Right lobe of liver (tissue), 6 donors: ENCODE measurements around the gene RASL12. TPM values are rescaled to one million over a fixed set of nuclear protein-coding genes. Genes with fewer than 3 reads are reported as not detected.

ENCODE experiments used
- ATAC-seq, 4 donors: fragments of 200-7000 bp; cut with Tn5 transposase; one replicate each; pipeline ENCODE4 v1.9.1; 2020; ENCODE audit warnings: mild to moderate bottlenecking in 4 of 4, moderate library complexity in 4 of 4
- DNase-seq, 3 donors: peaks; one replicate each; pipeline ENCODE4 v3.0.0-alpha.2; 2020
- H3K27ac ChIP-seq, 3 donors: fragments of 200-600 bp; one replicate each; pipeline ENCODE4 v1.8.0; 2022
- H3K27me3 ChIP-seq, 2 donors: fragments of 200-600 bp; one replicate each; pipeline ENCODE4 v1.8.0; 2022
- H3K36me3 ChIP-seq, 4 donors: fragments of 200-600 bp; sonication (generic) in 1 of 4; one replicate each; pipeline versions ENCODE4 v1.5.1 to v1.8.0; 2017 to 2022; ENCODE audit warnings: control low read depth in 1 of 4
- H3K4me1 ChIP-seq, 4 donors: fragments of 200-600 bp; sonication (generic) in 1 of 4; one replicate each; pipeline versions ENCODE4 v1.5.1 to v1.8.0; 2017 to 2022; ENCODE audit warnings: control low read depth in 1 of 4
- H3K4me3 ChIP-seq, 3 donors: fragments of 200-600 bp; one replicate each; pipeline ENCODE4 v1.8.0; 2022
- H3K9me3 ChIP-seq, 4 donors: fragments of 200-600 bp; sonication (generic) in 1 of 4; one replicate each; pipeline versions ENCODE4 v1.5.1 to v1.8.0; 2017 to 2022; ENCODE audit warnings: control low read depth in 1 of 4
- CTCF ChIP-seq, 4 donors: fragments of 200-600 bp in 3 of 4; fragments of 450-650 bp in 1 of 4; IDR thresholded peaks; one replicate each; pipeline versions ENCODE4 v1.5.1 to v1.8.0; 2016 to 2022; ENCODE audit warnings: antibody characterized with exemption in 4 of 4, mild to moderate bottlenecking in 2 of 4
- POLR2A ChIP-seq: fragments of 450-650 bp; IDR thresholded peaks from one replicate; pipeline ENCODE4 v1.6.1; 2017; ENCODE audit warnings: antibody characterized with exemption, mild to moderate bottlenecking
- WGBS: methylation state at CpG from one replicate; pipeline ENCODE4 v1.1.6; 2018; ENCODE audit warnings: low coverage, low lambda C conversion rate; ENCODE audit not compliant: insufficient coverage; ENCODE audit errors: missing lambda C conversion rate; 5-methylcytosine and 5-hydroxymethylcytosine counted together
- intact Hi-C, 2 donors: fragments of 100-400 bp; cut with DNase I; formaldehyde crosslinking; loops; one replicate each; pipeline versions ENCODE4 v1.11.2 to v1.14.1; 2022
- small RNA-seq, 2 experiments: library from RNA; depleted of rRNA; stranded (forward); fragments of <200 nt; gene quantifications; one replicate each; pipeline ENCODE3, GENCODE V24; 2016
- total RNA-seq, 6 experiments: library from RNA; depleted of rRNA in 2 of 6; stranded (reverse); fragments of >200 nt in 2 of 6; fragmentation: NEBNext Ultra II Directional in 3 of 6; extraction: Animal tissue kit (Norgen Biotek cat#: 25700) in 3 of 6; gene quantifications; one replicate each; pipeline versions ENCODE4 v1.1.0 to v1.2.4, GENCODE V29; 2016 to 2023
- donor health status: DM: no; HTN: yes; CAD: no.
- donor health status: DM: no; HTN: no; CAD: no.
- donor health status: DM: no; HTN: no; CAD: no.
- donor health status: DM: no; HTN: yes; CAD: no.
- donor health status: DM: no; HTN: yes; CAD: no.

Gene RASL12
- total RNA-seq, 6 experiments from 2014 or later: 0.07 to 1.5 (median 0.24) TPM

GRCh38 chr15:65008983-65009382 is 58.8 kb downstream of the RASL12 start:
- Histone ChIP-seq H3K27me3 (no peaks in the 10 kb centered on the region), H3K4me1 (no peaks in the 10 kb centered on the region), H3K4me3 (no peak overlapping the region), H3K9me3 (no peaks in the 10 kb centered on the region), H3K27ac (no peak overlapping the region), H3K36me3 (peaks cover 0 to 11% (median 1%) of the 10 kb centered on the region in 4 donors)
- intact Hi-C loops: no loop called here
- ATAC-seq (no peak), DNase-seq (no peak)
- TF ChIP-seq POLR2A (no peak), CTCF (IDR thresholded peaks at IDR 0.05) (peak in 1 of 4 donors; percentile 7)
- WGBS: 58% methylated on average over 2 of the region's 2 CpGs

- Histone ChIP-seq H3K4me1 (no peaks in the 10 kb centered on the region), H3K27me3 (no peaks in the 10 kb centered on the region), H3K36me3 (peaks cover 0 to 7% (median 1%) of the 10 kb centered on the region in 4 donors), H3K4me3 (no peak overlapping the region), H3K27ac (no peak overlapping the region), H3K9me3 (no peaks in the 10 kb centered on the region)
- 100% methylated on average over 3 of the region's 3 CpGs for WGBS
- intact Hi-C loops: no loop called here
- ATAC-seq (no peak), DNase-seq (no peak)
- TF ChIP-seq POLR2A (no peak), CTCF (IDR thresholded peaks at IDR 0.05) (no peak)
These were observed 60.9 kb downstream of the RASL12 start for GRCh38 chr15:65006876-65007275.

GRCh38 chr15:65004993-65005392 is 62.8 kb downstream of the RASL12 start:
- intact Hi-C loops: no loop called here
- ATAC-seq: no peak
- Histone ChIP-seq H3K9me3 (no peaks in the 10 kb centered on the region), H3K36me3 (peaks cover 0 to 7% (median 3%) of the 10 kb centered on the region in 4 donors), H3K4me3 (no peak overlapping the region), H3K27ac (no peak overlapping the region), H3K4me1 (no peaks in the 10 kb centered on the region), H3K27me3 (no peaks in the 10 kb centered on the region)
- WGBS: 57% methylated on average over 2 of the region's 3 CpGs
- DNase-seq: no peak
- no peak for TF ChIP-seq CTCF (IDR thresholded peaks at IDR 0.05)
- TF ChIP-seq POLR2A: no peak

Small RNA genes lying within 50 kb of the gene (small RNA-seq; reads per million reads assigned to genes)
- 0 reads per million in 2 experiments for gene AC013553.1

Other genes starting within 250 kb of the RASL12 start
- gene PIF1, start 242.3 kb downstream of the RASL12 start, total RNA-seq: under 1 TPM; 0.11 to 1.00 (median 0.36) TPM
- gene PLEKHO2, start 226.1 kb downstream of the RASL12 start, total RNA-seq: 10 to 100 TPM in 1 of 6 experiments, 1 to 10 TPM in 5; 3.9 to 11.8 (median 5.2) TPM
- 1 to 10 TPM in 1 of 6 experiments, under 1 TPM in 5; 0.29 to 1.1 (median 0.47) TPM for gene ANKDD1A, start 156.1 kb downstream of the RASL12 start, total RNA-seq
- 10 to 100 TPM; 35.2 to 70.4 (median 52.2) TPM for gene SPG21, start 78.1 kb downstream of the RASL12 start, total RNA-seq
- 10 to 100 TPM in 5 of 6 experiments, 1 to 10 TPM in 1; 9.2 to 24.3 (median 13.0) TPM for gene MTFMT, start 38.4 kb downstream of the RASL12 start, total RNA-seq
- gene SLC51B, start 22.6 kb downstream of the RASL12 start, total RNA-seq: 10 to 100 TPM in 1 of 6 experiments, 1 to 10 TPM in 4, under 1 TPM in 1; 0.32 to 10.1 (median 2.7) TPM
- gene KBTBD13, start 8.8 kb upstream of the RASL12 start, total RNA-seq: not detected
- gene UBAP1L, start 47.2 kb upstream of the RASL12 start, total RNA-seq: 1 to 10 TPM; 1.6 to 5.9 (median 3.0) TPM
- gene PDCD7, start 65.8 kb upstream of the RASL12 start, total RNA-seq: 10 to 100 TPM in 3 of 6 experiments, 1 to 10 TPM in 3; 6.3 to 12.2 (median 9.1) TPM
- gene CLPX, start 117.4 kb upstream of the RASL12 start, total RNA-seq: 10 to 100 TPM; 57.6 to 80.9 (median 72.8) TPM
- gene CILP, start 143.5 kb upstream of the RASL12 start, total RNA-seq: 1 to 10 TPM in 3 of 6 experiments, under 1 TPM in 3; 0.46 to 2.5 (median 0.99) TPM
- 10 to 100 TPM in 1 of 6 experiments, 1 to 10 TPM in 5; 6.9 to 11.3 (median 8.5) TPM for gene PARP16, start 218.9 kb upstream of the RASL12 start, total RNA-seq
- gene RNU5A-1, start 228.1 kb upstream of the RASL12 start, total RNA-seq: not detected
- 10 to 100 TPM in 2 of 6 experiments, not detected in 4; 11.0 to 35.4 TPM for gene RNU5B-1, start 236.7 kb upstream of the RASL12 start, total RNA-seq